Stimulated activated naive CD8-positive, alpha-beta T cell treated with anti-CD3 and anti-CD28 coated beads, Interleukin-15, amount 100 ng/mL, for 72 hours (primary cell): Measurements from ENCODE around the gene MRLN.
A peak's percentile ranks its signal among the peaks of the same experiment; 100 is the strongest.
"Not testable (repeated sequence)": the region's sequence is repeated elsewhere in the genome, so short reads cannot be mapped to it uniquely, and the experiment has no call there.

Experiments
- ATAC-seq: fragments of 150-1000 bp; cut with Tn5 transposase; 2 replicates; pipeline ENCODE4 v1.10.0; 2021; ENCODE audit warnings: mild to moderate bottlenecking, moderate library complexity
- DNase-seq, 2 donors: peaks; one replicate each; pipeline ENCODE4 v3.0.0; 2021 to 2022
- H3K27ac Mint-ChIP-seq, 2 donors: one replicate each; pipeline ENCODE4 v1.8.0; 2022; ENCODE audit warnings: mild to moderate bottlenecking in 2 of 2, mixed read lengths in 2 of 2, moderate library complexity in 2 of 2
- H3K27me3 Mint-ChIP-seq: one replicate; pipeline ENCODE4 v1.8.0; 2022; ENCODE audit warnings: mixed read lengths
- H3K4me1 Mint-ChIP-seq: one replicate; pipeline ENCODE4 v1.8.0; 2022; ENCODE audit warnings: mild to moderate bottlenecking, mixed read lengths
- H3K4me3 Mint-ChIP-seq, 2 donors: one replicate each; pipeline ENCODE4 v1.8.0; 2022; ENCODE audit warnings: mild to moderate bottlenecking in 2 of 2, mixed read lengths in 2 of 2, moderate library complexity in 1 of 2
- H3K9me3 Mint-ChIP-seq, 2 donors: one replicate each; pipeline ENCODE4 v1.8.0; 2022; ENCODE audit warnings: mixed read lengths in 2 of 2

Gene MRLN

DNA sequence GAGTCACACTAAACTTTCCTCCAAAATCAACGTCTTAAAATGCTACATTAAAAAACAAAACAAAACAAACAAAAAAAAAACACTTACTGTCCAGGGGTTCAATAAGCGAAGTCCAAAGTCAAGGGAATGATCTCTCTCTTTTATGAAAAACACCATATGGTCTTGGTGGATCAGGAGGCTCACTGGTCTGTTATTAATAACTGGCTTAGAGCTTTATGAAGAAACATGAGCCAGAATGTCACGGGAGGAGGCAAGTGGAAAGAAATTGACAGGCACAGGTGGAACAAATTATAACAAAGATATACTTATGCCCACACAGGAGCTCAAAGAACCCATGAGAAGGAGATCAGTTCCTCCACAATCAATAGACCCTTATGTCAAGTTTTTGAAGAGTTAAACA, at the start of gene MRLN:
TSS of gene MRLN (minus strand) at position 189 of the 400 bp plus-strand sequence.
- Mint-ChIP-seq H3K27ac (peak within 1 kb of the TSS in 1 of 2 donors; percentile 19), H3K4me1 (no peaks in the 10 kb centered on the region), H3K27me3 (peaks cover 14% of the 10 kb centered on the region), H3K4me3 (no peak within 1 kb of the TSS), H3K9me3 (no peaks in the 10 kb centered on the region)
- DNase-seq (no peak), ATAC-seq (no peak)

- peaks cover 5% of the 10 kb centered on the region for H3K4me1 Mint-ChIP-seq
- no peak overlapping the region for H3K4me3 Mint-ChIP-seq
- no peak overlapping the region for H3K27ac Mint-ChIP-seq
- ATAC-seq, result no peak
- H3K9me3 Mint-ChIP-seq, result no peaks in the 10 kb centered on the region
- no peaks in the 10 kb centered on the region for H3K27me3 Mint-ChIP-seq
- DNase-seq, result no peak
These were observed 47.9 kb upstream of the MRLN start for GRCh38 chr10:59801171-59801570.

DNA sequence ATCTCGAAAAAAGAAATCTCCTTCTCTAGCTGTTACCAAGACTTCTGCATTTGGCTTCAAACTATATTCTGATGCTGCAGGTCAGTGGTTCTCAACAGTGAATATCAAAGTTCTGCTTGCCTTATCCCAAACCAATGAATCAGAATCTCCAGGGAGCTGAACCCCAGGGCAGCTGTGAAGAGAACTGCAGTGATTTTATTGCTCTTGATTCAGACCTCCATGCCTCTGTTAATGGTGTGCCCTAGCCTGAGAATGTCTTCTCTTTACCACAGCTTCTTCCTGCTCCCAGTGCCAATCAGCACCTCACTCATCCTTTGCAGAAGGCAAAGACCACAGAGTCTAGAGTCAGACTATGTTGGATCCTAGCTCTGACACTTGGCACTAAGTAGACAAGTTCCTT, 46.2 kb upstream of the MRLN start:
- peaks cover 5% of the 10 kb centered on the region for H3K4me1 Mint-ChIP-seq
- H3K4me3 Mint-ChIP-seq, result no peak overlapping the region
- H3K27me3 Mint-ChIP-seq, result no peaks in the 10 kb centered on the region
- ATAC-seq (no peak), DNase-seq (no peak)
- no peaks in the 10 kb centered on the region for H3K9me3 Mint-ChIP-seq
- peak overlapping the region in 1 of 2 donors; percentile 78 for H3K27ac Mint-ChIP-seq

DNA sequence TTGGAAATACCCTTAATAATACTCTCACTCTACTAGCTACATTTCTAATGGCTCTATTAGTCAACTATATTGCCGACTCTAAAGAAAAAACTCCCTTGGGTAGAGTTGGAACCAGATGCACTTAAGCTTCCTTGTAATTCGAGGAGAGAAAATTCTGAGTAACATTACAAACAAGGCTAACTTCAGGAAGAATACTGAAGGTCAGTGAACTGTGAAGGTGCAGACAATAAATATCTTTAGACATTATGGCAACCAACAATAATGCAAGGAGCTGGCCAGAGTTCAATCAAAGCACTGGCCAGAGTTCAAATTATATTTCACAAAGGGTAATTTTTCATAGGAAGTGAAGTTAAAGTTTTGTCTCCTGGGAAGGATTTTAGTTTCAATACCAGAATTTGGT, 40.7 kb upstream of the MRLN start:
- Mint-ChIP-seq H3K27me3 (no peaks in the 10 kb centered on the region), H3K9me3 (no peaks in the 10 kb centered on the region), H3K4me3 (no peak overlapping the region), H3K27ac (no peak overlapping the region), H3K4me1 (peaks cover 9% of the 10 kb centered on the region)
- ATAC-seq (no peak), DNase-seq (no peak)

DNA sequence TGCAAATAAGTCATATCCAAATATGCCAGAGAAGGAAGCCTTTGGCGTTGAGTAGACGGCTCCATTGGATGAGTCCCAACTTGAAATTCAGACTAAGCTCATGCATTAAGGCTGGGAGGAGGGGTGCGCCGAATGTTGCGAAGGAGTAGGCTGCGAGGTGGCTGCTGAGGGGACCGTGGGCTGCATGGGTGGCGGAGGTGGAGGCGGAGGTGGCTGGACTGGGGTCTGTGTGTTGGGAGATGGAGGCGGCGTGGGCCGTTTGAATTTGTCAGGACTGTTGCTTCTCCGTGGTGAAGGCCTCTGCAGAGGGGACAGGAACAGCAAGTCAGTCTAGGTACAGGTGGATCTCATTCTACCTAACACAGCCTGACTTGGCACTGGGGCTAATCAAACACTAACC, 39.6 kb upstream of the MRLN start:
- no peak overlapping the region for H3K27ac Mint-ChIP-seq
- H3K9me3 Mint-ChIP-seq, result no peaks in the 10 kb centered on the region
- peaks cover 9% of the 10 kb centered on the region for H3K4me1 Mint-ChIP-seq
- DNase-seq, result no peak
- ATAC-seq, result no peak
- H3K4me3 Mint-ChIP-seq, result no peak overlapping the region
- H3K27me3 Mint-ChIP-seq, result no peaks in the 10 kb centered on the region

GRCh38 chr10:59791601-59792000, 38.3 kb upstream of the MRLN start:
- no peaks in the 10 kb centered on the region for H3K9me3 Mint-ChIP-seq
- peaks cover 9% of the 10 kb centered on the region for H3K4me1 Mint-ChIP-seq
- DNase-seq, result no peak
- no peak overlapping the region for H3K27ac Mint-ChIP-seq
- no peak for ATAC-seq
- H3K27me3 Mint-ChIP-seq, result no peaks in the 10 kb centered on the region
- H3K4me3 Mint-ChIP-seq, result no peak overlapping the region

- not testable (repeated sequence) for H3K9me3 Mint-ChIP-seq, ATAC-seq, H3K4me1 Mint-ChIP-seq, H3K27me3 Mint-ChIP-seq, DNase-seq, H3K4me3 Mint-ChIP-seq
- peak overlapping the region in 1 of 2 donors; percentile 19 for H3K27ac Mint-ChIP-seq
These were observed 36.8 kb upstream of the MRLN start for GRCh38 chr10:59790080-59790479.

- not testable (repeated sequence) for H3K27ac Mint-ChIP-seq, DNase-seq, H3K4me1 Mint-ChIP-seq, ATAC-seq, H3K27me3 Mint-ChIP-seq, H3K9me3 Mint-ChIP-seq, H3K4me3 Mint-ChIP-seq
These were observed 35.7 kb upstream of the MRLN start for GRCh38 chr10:59788914-59789313.

- not testable (repeated sequence) for H3K4me3 Mint-ChIP-seq, ATAC-seq, H3K4me1 Mint-ChIP-seq, H3K27ac Mint-ChIP-seq, H3K27me3 Mint-ChIP-seq, H3K9me3 Mint-ChIP-seq, DNase-seq
These were observed 33.8 kb upstream of the MRLN start for GRCh38 chr10:59787032-59787431.

DNA sequence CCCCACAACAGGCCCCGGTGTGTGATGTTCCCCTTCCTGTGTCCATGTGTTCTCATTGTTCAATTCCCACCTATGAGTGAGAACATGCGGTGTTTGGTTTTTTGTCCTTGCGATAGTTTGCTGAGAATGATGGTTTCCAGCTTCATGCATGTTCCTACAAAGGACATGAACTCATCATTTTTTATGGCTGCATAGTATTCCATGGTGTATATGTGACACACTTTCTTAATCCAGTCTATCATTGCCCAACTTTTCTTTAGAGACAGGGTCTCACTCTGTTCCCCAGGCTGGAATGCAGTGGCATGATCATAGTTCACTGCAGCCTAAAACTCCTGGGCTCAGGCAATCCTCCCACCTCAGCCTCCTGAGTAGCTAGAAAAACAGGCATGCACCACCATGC, 32.2 kb upstream of the MRLN start:
- not testable (repeated sequence) for H3K4me3 Mint-ChIP-seq, DNase-seq, H3K4me1 Mint-ChIP-seq, H3K27me3 Mint-ChIP-seq, H3K9me3 Mint-ChIP-seq, ATAC-seq, H3K27ac Mint-ChIP-seq

GRCh38 chr10:59781511-59781910, 28.3 kb upstream of the MRLN start:
- Mint-ChIP-seq H3K9me3 (no peaks in the 10 kb centered on the region), H3K27ac (no peak overlapping the region), H3K4me1 (no peaks in the 10 kb centered on the region), H3K4me3 (no peak overlapping the region), H3K27me3 (no peaks in the 10 kb centered on the region)
- DNase-seq (no peak), ATAC-seq (no peak)

DNA sequence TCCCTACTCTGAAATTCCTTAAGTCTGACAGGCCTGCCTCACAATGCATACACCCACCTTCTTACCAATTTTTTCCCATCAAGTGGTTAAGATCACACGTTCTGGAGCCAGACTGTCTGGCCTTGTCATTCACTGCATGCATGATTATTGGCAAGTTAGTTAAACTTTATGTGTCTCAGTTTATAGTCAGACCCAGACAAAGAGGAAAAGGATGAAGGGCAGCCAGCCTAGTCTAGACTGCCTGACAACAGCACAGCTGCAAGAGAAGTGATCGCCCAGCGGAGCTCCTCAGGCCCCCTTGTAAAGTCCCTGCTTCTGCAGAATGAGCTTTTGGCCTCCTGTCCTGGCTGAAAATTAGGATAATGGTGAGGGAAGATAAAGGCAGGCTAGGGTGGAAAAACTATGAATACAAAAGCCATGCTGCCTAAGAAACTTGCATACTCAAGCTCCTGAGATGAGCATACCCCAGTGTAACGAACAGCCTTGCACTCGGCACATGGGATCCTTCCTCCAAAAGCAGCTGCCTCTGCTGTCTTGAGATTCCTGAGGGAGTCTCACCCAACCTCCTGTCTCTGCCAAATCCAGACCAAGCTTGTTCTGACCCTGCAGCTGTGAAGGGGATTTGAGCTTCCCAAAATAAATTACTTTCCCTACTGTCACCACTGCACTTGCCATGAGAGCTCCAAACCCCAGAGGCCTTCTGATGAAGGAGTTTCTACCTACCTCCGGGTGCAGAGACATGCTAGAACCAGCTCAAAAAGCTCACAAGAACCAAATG, 26.7 kb upstream of the MRLN start:
- Mint-ChIP-seq H3K27ac (no peak overlapping the region), H3K9me3 (no peaks in the 10 kb centered on the region), H3K4me3 (no peak overlapping the region), H3K4me1 (no peaks in the 10 kb centered on the region), H3K27me3 (no peaks in the 10 kb centered on the region)
- ATAC-seq (peak; percentile 40), DNase-seq (no peak)

DNA sequence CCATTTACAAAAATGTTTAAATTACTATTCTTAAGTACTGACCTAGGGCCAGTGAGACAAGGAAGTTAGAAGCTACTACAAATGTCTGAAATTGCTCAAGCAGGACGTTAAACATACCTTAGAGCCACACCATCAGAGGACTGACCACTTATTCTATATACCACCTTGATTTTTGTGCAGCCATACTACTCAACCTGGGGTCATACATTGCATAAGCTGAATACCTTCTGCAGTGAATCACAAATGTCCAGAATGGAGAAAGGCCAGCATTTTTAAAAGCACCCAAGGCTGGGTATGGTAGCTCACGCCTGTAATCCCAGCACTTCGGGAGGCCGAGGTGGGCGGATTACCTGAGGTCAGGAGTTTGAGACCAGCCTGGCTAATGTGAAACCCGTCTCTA, 21.2 kb upstream of the MRLN start:
- peaks cover 7% of the 10 kb centered on the region in 2 donors for H3K9me3 Mint-ChIP-seq
- no peak overlapping the region for H3K4me3 Mint-ChIP-seq
- no peak overlapping the region for H3K27ac Mint-ChIP-seq
- H3K27me3 Mint-ChIP-seq, result no peaks in the 10 kb centered on the region
- DNase-seq, result no peak
- no peak for ATAC-seq
- no peaks in the 10 kb centered on the region for H3K4me1 Mint-ChIP-seq

- Mint-ChIP-seq H3K9me3 (peaks cover 7% of the 10 kb centered on the region in 2 donors), H3K4me3 (no peak overlapping the region), H3K27me3 (no peaks in the 10 kb centered on the region), H3K27ac (no peak overlapping the region), H3K4me1 (no peaks in the 10 kb centered on the region)
- ATAC-seq, result no peak
- no peak for DNase-seq
These were observed 19.8 kb upstream of the MRLN start for GRCh38 chr10:59773088-59773487.

- H3K27ac Mint-ChIP-seq, result no peak overlapping the region
- ATAC-seq (no peak), DNase-seq (no peak)
- peaks cover 7% of the 10 kb centered on the region in 2 donors for H3K9me3 Mint-ChIP-seq
- H3K4me3 Mint-ChIP-seq, result no peak overlapping the region
- no peaks in the 10 kb centered on the region for H3K4me1 Mint-ChIP-seq
- no peaks in the 10 kb centered on the region for H3K27me3 Mint-ChIP-seq
These were observed 18.0 kb upstream of the MRLN start for GRCh38 chr10:59771162-59771807.

DNA sequence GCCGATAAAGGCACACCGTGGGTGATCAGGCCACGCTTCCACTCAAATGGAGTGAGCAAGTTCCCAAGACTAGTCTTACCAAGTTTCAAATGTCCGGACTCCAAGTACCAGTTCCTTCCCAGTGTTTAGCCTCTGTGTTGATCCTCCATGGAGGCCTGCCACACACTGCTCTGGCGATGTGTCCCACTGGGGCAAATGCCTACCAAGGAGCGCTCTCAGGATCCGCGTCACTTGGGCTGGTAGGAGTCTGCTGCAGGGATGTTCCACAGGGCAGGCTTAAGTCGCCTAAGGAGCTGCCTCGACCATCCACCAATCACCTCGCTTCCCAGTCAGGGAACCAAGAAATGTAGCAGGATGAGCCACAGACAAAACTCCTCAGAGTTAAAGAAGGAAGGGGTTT, 17.4 kb upstream of the MRLN start:
- DNase-seq (no peak), ATAC-seq (no peak)
- Mint-ChIP-seq H3K27me3 (no peaks in the 10 kb centered on the region), H3K4me1 (no peaks in the 10 kb centered on the region), H3K4me3 (no peak overlapping the region), H3K27ac (no peak overlapping the region), H3K9me3 (peaks cover 7% of the 10 kb centered on the region in 2 donors)
